ENCODE results near the gene VAMP8.

- TF ChIP-seq CTCF (IDR thresholded peaks at IDR 0.05) (no peak), POLR2A (IDR thresholded peaks at IDR 0.05) (no peak)
These were observed 8.4 kb downstream of the VAMP8 start for GRCh38 chr2:85585781-85586105.

Data from prostate gland (tissue), 2 donors.